ENCODE results near the gene GFI1.

Gene GFI1

DNA sequence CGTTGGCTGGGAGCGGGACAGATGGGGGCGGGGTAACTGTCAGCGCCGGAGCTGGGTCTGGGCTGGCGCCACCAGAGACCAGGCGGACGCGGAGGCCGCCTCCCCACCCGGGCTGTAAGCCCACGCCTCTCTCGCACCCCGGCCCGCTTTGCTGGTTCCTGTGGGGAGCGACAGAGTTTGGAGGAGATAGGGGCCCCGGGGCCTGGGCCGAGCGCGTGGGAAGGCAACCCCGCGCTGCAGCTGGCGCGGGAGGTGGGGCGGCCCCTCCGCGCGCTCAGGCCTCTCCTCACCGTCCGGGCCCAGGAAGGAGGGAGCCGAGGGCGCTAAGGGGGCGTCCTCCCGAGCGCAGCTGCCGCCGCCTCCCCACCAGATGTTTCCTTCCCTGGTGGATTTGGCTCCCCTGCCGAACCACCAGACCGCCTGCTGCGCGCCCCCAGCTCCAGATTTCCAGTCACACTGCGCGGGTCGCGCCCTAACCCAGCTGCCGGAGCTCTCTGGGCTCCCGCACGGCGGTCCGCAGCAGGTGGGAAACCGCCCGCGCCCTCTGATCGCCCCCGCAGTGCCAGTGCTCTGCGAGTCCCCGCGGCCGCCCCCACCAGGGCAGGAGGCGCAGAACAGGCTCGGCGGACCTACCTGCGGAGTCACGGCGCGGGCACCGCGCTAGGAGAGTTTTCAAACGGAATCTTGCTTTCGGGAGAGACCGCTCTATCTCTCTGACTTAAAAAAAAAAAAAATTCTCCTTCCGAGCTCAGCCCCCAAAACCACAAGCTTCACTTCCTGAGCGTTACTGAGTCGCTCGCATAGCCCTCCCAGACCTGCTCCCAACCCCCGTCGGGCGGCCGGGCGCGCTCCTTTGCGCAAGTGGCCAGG, 1.1 kb downstream of the GFI1 start:
- no peak; the same call in 1 of the 2 replicates for TF ChIP-seq CTCF (IDR thresholded peaks at IDR 0.05; ENCODE audit: low read depth, low read length)
- no peak for DNase-seq (ENCODE audit: extremely low read depth, low read depth)

- no peak for DNase-seq (ENCODE audit: extremely low read depth, low read depth)
- TF ChIP-seq CTCF (IDR thresholded peaks at IDR 0.05; ENCODE audit: low read depth, low read length) = no peak
Observed at GRCh38 chr1:92484472-92485380, 2.0 kb downstream of the GFI1 start.

- DNase-seq (ENCODE audit: extremely low read depth, low read depth) = no peak
- no peak for TF ChIP-seq CTCF (IDR thresholded peaks at IDR 0.05; ENCODE audit: low read depth, low read length)
Observed at GRCh38 chr1:92483610-92484471, 2.9 kb downstream of the GFI1 start.

- no peak for DNase-seq (ENCODE audit: extremely low read depth, low read depth)
- TF ChIP-seq CTCF (IDR thresholded peaks at IDR 0.05; ENCODE audit: low read depth, low read length) = no peak
Observed at GRCh38 chr1:92482665-92483609, 3.8 kb downstream of the GFI1 start.

DNA sequence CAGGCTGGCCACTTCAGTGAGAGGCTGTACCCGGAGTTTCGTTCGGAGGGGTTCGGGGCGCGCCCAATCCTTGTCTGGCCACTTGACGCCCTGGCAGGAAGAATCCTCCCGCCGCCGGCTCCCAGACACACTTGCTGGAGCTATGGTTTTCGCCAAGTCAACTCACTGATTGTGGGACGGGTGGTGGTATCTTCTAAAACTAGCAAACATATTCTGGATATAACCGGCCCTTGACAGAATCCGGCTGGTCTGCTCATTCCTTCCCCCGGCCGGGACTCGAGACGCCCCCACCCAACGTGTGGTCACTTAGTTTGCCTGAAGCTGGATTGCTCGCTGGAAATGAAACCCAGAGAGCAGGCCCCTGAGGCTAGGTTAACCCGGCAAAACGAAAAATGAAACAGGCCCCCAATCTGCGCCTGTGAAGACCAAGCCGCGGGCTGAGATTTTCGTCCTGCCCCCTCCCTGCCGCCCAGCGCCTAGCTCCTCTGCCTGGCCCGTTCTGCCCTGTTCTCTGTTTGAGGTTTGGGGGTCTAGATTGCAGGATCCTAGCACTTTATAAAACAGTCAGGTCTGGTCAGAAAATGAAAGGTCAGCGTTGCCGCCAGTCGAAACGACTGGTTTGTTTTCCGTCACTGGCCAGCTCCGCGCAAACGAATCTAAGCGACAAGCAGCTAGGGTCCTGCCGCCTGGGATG, 4.6 kb downstream of the GFI1 start:
- TF ChIP-seq CTCF (IDR thresholded peaks at IDR 0.05; ENCODE audit: low read depth, low read length) = no peak
- DNase-seq (ENCODE audit: extremely low read depth, low read depth) = no peak

DNA sequence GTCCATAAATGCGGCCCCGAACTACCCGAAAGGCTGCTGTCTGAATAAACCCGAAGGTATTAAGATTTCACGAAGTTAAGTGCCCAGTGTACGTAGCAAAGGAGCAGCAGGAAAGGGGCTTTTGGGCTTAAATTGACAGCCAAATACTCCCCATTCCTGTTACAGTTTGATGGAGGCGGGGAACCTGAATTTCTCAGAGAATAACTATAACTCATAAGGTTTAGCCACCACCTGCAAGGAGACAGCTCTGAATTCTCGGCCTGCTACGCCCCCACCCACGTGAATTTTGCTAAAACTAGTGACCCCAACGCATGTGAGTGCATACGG, 5.2 kb downstream of the GFI1 start:
- no peak for TF ChIP-seq CTCF (IDR thresholded peaks at IDR 0.05; ENCODE audit: low read depth, low read length)
- no peak for DNase-seq (ENCODE audit: extremely low read depth, low read depth)

Measured in AG09319 (cell line).